Activated T-cell treated with anti-CD3 and anti-CD28 coated beads, Interleukin-2, amount 50 U/mL, for 4 hours (primary cell): Measurements from ENCODE around the gene CHEK2. TPM values are rescaled to one million over a fixed set of nuclear protein-coding genes. Genes with fewer than 3 reads are reported as not detected.
"Not testable (repeated sequence)": the region's sequence is repeated elsewhere in the genome, so short reads cannot be mapped to it uniquely, and the experiment has no call there.

Experiments
- ATAC-seq, 2 donors: fragments of 200-7000 bp; cut with Tn5 transposase; one replicate each; pipeline ENCODE4 v1.10.0; 2021
- DNase-seq: peaks from one replicate; pipeline ENCODE4 v3.0.0-alpha.2; 2020
- H3K27me3 Mint-ChIP-seq: one replicate; pipeline ENCODE4 v1.8.0; 2021; ENCODE audit warnings: low read depth, mixed read lengths
- H3K36me3 Mint-ChIP-seq: one replicate; pipeline ENCODE4 v1.8.0; 2022; ENCODE audit warnings: mixed read lengths; ENCODE audit not compliant: insufficient read depth
- H3K4me1 Mint-ChIP-seq: one replicate; pipeline ENCODE4 v1.8.0; 2021; ENCODE audit warnings: low read depth, mixed read lengths
- H3K4me3 Mint-ChIP-seq: one replicate; pipeline ENCODE4 v1.8.0; 2021; ENCODE audit warnings: mild to moderate bottlenecking, moderate library complexity, mixed read lengths
- H3K9me3 Mint-ChIP-seq: one replicate; pipeline ENCODE4 v1.8.0; 2021; ENCODE audit warnings: mixed read lengths
- total RNA-seq, 3 donors: library from RNA; stranded (reverse); gene quantifications; one replicate each; pipeline ENCODE4 v1.2.1, GENCODE V29; 2021

The CHEK2 gene
- total RNA-seq, 3 donors from 2014 or later, result 6.0 to 9.1 (median 6.5) TPM

GRCh38 chr22:28682966-28683365 is 58.7 kb downstream of the CHEK2 start:
- not testable (repeated sequence) for H3K9me3 Mint-ChIP-seq, H3K36me3 Mint-ChIP-seq, H3K4me3 Mint-ChIP-seq, ATAC-seq, DNase-seq, H3K4me1 Mint-ChIP-seq
- H3K27me3 Mint-ChIP-seq, result peaks cover 59% of the 10 kb centered on the region

GRCh38 chr22:28680813-28681490 is 60.7 kb downstream of the CHEK2 start:
- not testable (repeated sequence) for H3K9me3 Mint-ChIP-seq, H3K4me3 Mint-ChIP-seq, H3K4me1 Mint-ChIP-seq, H3K36me3 Mint-ChIP-seq, DNase-seq, ATAC-seq
- peaks cover 67% of the 10 kb centered on the region for H3K27me3 Mint-ChIP-seq

- H3K27me3 Mint-ChIP-seq, result peaks cover 72% of the 10 kb centered on the region
- H3K36me3 Mint-ChIP-seq, ATAC-seq, H3K9me3 Mint-ChIP-seq: not testable (repeated sequence)
- peaks cover 12% of the 10 kb centered on the region for H3K4me1 Mint-ChIP-seq
- peak within 1 kb of the TSS; percentile 81 for H3K4me3 Mint-ChIP-seq
- DNase-seq, result peak; percentile 10
Observed at GRCh38 chr22:28679611-28680287, 61.9 kb downstream of the CHEK2 start, which contains the start of gene TTC28. TTC28 (minus strand) TSS chr22:28679840; CDS start chr22:28679723, 117 bp downstream.

GRCh38 chr22:28678778-28679610 is 62.6 kb downstream of the CHEK2 start:
- not testable (repeated sequence) for H3K9me3 Mint-ChIP-seq, H3K36me3 Mint-ChIP-seq, DNase-seq, ATAC-seq
- Mint-ChIP-seq H3K27me3 (peaks cover 77% of the 10 kb centered on the region), H3K4me3 (peak overlapping the region; percentile 59), H3K4me1 (peaks cover 18% of the 10 kb centered on the region)

GRCh38 chr22:28678170-28678569 is 63.5 kb downstream of the CHEK2 start:
- H3K4me3 Mint-ChIP-seq, result peak overlapping the region; percentile 26
- not testable (repeated sequence) for H3K36me3 Mint-ChIP-seq, ATAC-seq, DNase-seq, H3K9me3 Mint-ChIP-seq
- H3K4me1 Mint-ChIP-seq, result peaks cover 25% of the 10 kb centered on the region
- peaks cover 78% of the 10 kb centered on the region for H3K27me3 Mint-ChIP-seq

GRCh38 chr22:28674121-28674563 is 67.5 kb downstream of the CHEK2 start:
- H3K27me3 Mint-ChIP-seq, result peaks cover 66% of the 10 kb centered on the region
- no peaks in the 10 kb centered on the region for H3K36me3 Mint-ChIP-seq
- DNase-seq (no peak), ATAC-seq (peak; percentile 54 to 82)
- peaks cover 5% of the 10 kb centered on the region for H3K9me3 Mint-ChIP-seq
- H3K4me1 Mint-ChIP-seq, result peaks cover 23% of the 10 kb centered on the region
- peak overlapping the region; percentile 71 for H3K4me3 Mint-ChIP-seq

GRCh38 chr22:28670756-28671155 is 70.9 kb downstream of the CHEK2 start:
- H3K9me3 Mint-ChIP-seq, result peaks cover 5% of the 10 kb centered on the region
- peaks cover 41% of the 10 kb centered on the region for H3K27me3 Mint-ChIP-seq
- no peak overlapping the region for H3K4me3 Mint-ChIP-seq
- H3K4me1 Mint-ChIP-seq, result peaks cover 19% of the 10 kb centered on the region
- DNase-seq, result no peak
- ATAC-seq, result no peak
- H3K36me3 Mint-ChIP-seq, result no peaks in the 10 kb centered on the region

GRCh38 chr22:28670161-28670560 is 71.5 kb downstream of the CHEK2 start:
- H3K9me3 Mint-ChIP-seq, result peaks cover 5% of the 10 kb centered on the region
- no peaks in the 10 kb centered on the region for H3K36me3 Mint-ChIP-seq
- H3K4me1 Mint-ChIP-seq, result peaks cover 18% of the 10 kb centered on the region
- DNase-seq (no peak), ATAC-seq (no peak)
- H3K27me3 Mint-ChIP-seq, result peaks cover 35% of the 10 kb centered on the region
- H3K4me3 Mint-ChIP-seq, result no peak overlapping the region

- DNase-seq, result no peak
- ATAC-seq, result no peak
- Mint-ChIP-seq H3K36me3 (no peaks in the 10 kb centered on the region), H3K27me3 (peaks cover 29% of the 10 kb centered on the region), H3K4me3 (no peak overlapping the region), H3K9me3 (peaks cover 5% of the 10 kb centered on the region), H3K4me1 (peaks cover 13% of the 10 kb centered on the region)
Observed at GRCh38 chr22:28669387-28669786, 72.2 kb downstream of the CHEK2 start.

- H3K36me3 Mint-ChIP-seq, H3K9me3 Mint-ChIP-seq, DNase-seq, H3K4me3 Mint-ChIP-seq, H3K4me1 Mint-ChIP-seq, ATAC-seq: not testable (repeated sequence)
- H3K27me3 Mint-ChIP-seq, result peaks cover 25% of the 10 kb centered on the region
Observed at GRCh38 chr22:28663569-28663942, 78.1 kb downstream of the CHEK2 start.

GRCh38 chr22:28658448-28658847 is 83.2 kb downstream of the CHEK2 start:
- Mint-ChIP-seq H3K36me3 (no peaks in the 10 kb centered on the region), H3K4me3 (no peak overlapping the region), H3K4me1 (no peaks in the 10 kb centered on the region), H3K27me3 (peaks cover 63% of the 10 kb centered on the region), H3K9me3 (no peaks in the 10 kb centered on the region)
- ATAC-seq (no peak), DNase-seq (no peak)

- Mint-ChIP-seq H3K4me3 (no peak overlapping the region), H3K36me3 (no peaks in the 10 kb centered on the region), H3K27me3 (peaks cover 62% of the 10 kb centered on the region), H3K9me3 (no peaks in the 10 kb centered on the region), H3K4me1 (no peaks in the 10 kb centered on the region)
- DNase-seq (no peak), ATAC-seq (no peak)
Observed at GRCh38 chr22:28656181-28656580, 85.4 kb downstream of the CHEK2 start.

- Mint-ChIP-seq H3K36me3 (no peaks in the 10 kb centered on the region), H3K4me1 (no peaks in the 10 kb centered on the region), H3K27me3 (peaks cover 50% of the 10 kb centered on the region), H3K9me3 (no peaks in the 10 kb centered on the region), H3K4me3 (no peak overlapping the region)
- DNase-seq (no peak), ATAC-seq (no peak)
Observed at GRCh38 chr22:28650463-28650862, 91.2 kb downstream of the CHEK2 start.

- peaks cover 47% of the 10 kb centered on the region for H3K27me3 Mint-ChIP-seq
- no peaks in the 10 kb centered on the region for H3K36me3 Mint-ChIP-seq
Observed at GRCh38 chr22:28648792-28649191, 92.8 kb downstream of the CHEK2 start.

More at GRCh38 chr22:28648792-28649191, 92.8 kb downstream of the CHEK2 start:
- Mint-ChIP-seq H3K4me1 (no peaks in the 10 kb centered on the region), H3K4me3 (no peak overlapping the region), H3K9me3 (no peaks in the 10 kb centered on the region)
- DNase-seq (no peak), ATAC-seq (no peak)
